HG03097 (cell line): ENCODE data around the gene KCNIP2.
A peak's percentile ranks its signal among the peaks of the same experiment; 100 is the strongest.
"Not testable (repeated sequence)": the region's sequence is repeated elsewhere in the genome, so short reads cannot be mapped to it uniquely, and the experiment has no call there.

Source experiments
- ATAC-seq: cut with Tn5 transposase; IDR thresholded peaks from one replicate; pipeline ENCODE4 v1.9.1; 2021; ENCODE audit not compliant: unreplicated experiment, low FRiP score

The KCNIP2 gene

GRCh38 chr10:101829561-101830315, 13.9 kb downstream of the KCNIP2 start:
- peak; percentile 15 for ATAC-seq

- ATAC-seq = no peak
These were observed 14.6 kb downstream of the KCNIP2 start for GRCh38 chr10:101828766-101829551.

- no peak for ATAC-seq
These were observed 15.5 kb downstream of the KCNIP2 start for GRCh38 chr10:101827919-101828600.

GRCh38 chr10:101826852-101827434, 16.7 kb downstream of the KCNIP2 start:
- ATAC-seq = no peak

- no peak for ATAC-seq
These were observed 18.9 kb downstream of the KCNIP2 start for GRCh38 chr10:101824736-101825135.

- ATAC-seq = peak; percentile 6
These were observed 24.5 kb downstream of the KCNIP2 start for GRCh38 chr10:101818872-101819633.

GRCh38 chr10:101818119-101818871, 25.3 kb downstream of the KCNIP2 start, which contains the start of gene OGA:
Gene OGA (minus strand): TSS chr10:101818444. CDS start chr10:101818022, 422 bp downstream.
- peak; percentile 89 for ATAC-seq

GRCh38 chr10:101817337-101818118, 26.1 kb downstream of the KCNIP2 start:
- ATAC-seq = peak; percentile 2

- no peak for ATAC-seq
These were observed 26.7 kb downstream of the KCNIP2 start for GRCh38 chr10:101816913-101817336.

GRCh38 chr10:101816376-101816775, 27.2 kb downstream of the KCNIP2 start:
- ATAC-seq = no peak

- no peak for ATAC-seq
These were observed 29.0 kb downstream of the KCNIP2 start for GRCh38 chr10:101814466-101815071.

GRCh38 chr10:101812606-101813005, 31.0 kb downstream of the KCNIP2 start:
- no peak for ATAC-seq

GRCh38 chr10:101807158-101807557, 36.4 kb downstream of the KCNIP2 start:
- no peak for ATAC-seq

GRCh38 chr10:101803511-101803910, 40.1 kb downstream of the KCNIP2 start:
- no peak for ATAC-seq

- no peak for ATAC-seq
These were observed 46.1 kb downstream of the KCNIP2 start for GRCh38 chr10:101797403-101798059.

GRCh38 chr10:101793526-101793925, 50.1 kb downstream of the KCNIP2 start:
- no peak for ATAC-seq

GRCh38 chr10:101789686-101790085, 53.9 kb downstream of the KCNIP2 start:
- ATAC-seq = no peak

GRCh38 chr10:101789231-101789630, 54.4 kb downstream of the KCNIP2 start:
- ATAC-seq = not testable (repeated sequence)
